WI38 (cell line): ENCODE data around the gene SERBP1.
"Not testable (repeated sequence)": the region's sequence is repeated elsewhere in the genome, so short reads cannot be mapped to it uniquely, and the experiment has no call there.

Experiments used
- H3K4me3 ChIP-seq: 2 replicates; pipeline ENCODE4 v1.5.1; 2011; ENCODE audit warnings: low read depth, mild to moderate bottlenecking, control low read depth, low read length
- CTCF ChIP-seq: IDR thresholded peaks from 2 replicates; pipeline ENCODE4 v1.5.1; 2012; ENCODE audit warnings: low read depth, mild to moderate bottlenecking, control low read depth, low read length

The SERBP1 gene

GRCh38 chr1:67458663-67459062 lies 28.5 kb upstream of the SERBP1 start:
- no peak for TF ChIP-seq CTCF
- no peak overlapping the region for H3K4me3 ChIP-seq

- H3K4me3 ChIP-seq, result no peak overlapping the region
- TF ChIP-seq CTCF, result no peak
Observed at GRCh38 chr1:67457247-67457646, 27.0 kb upstream of the SERBP1 start.

GRCh38 chr1:67451815-67452214 lies 21.6 kb upstream of the SERBP1 start:
- H3K4me3 ChIP-seq, result no peak overlapping the region
- TF ChIP-seq CTCF, result no peak

- H3K4me3 ChIP-seq, result no peak overlapping the region
- no peak for TF ChIP-seq CTCF
Observed at GRCh38 chr1:67451356-67451755, 21.2 kb upstream of the SERBP1 start.

- H3K4me3 ChIP-seq, result no peak overlapping the region
- no peak for TF ChIP-seq CTCF
Observed at GRCh38 chr1:67446893-67447292, 16.7 kb upstream of the SERBP1 start.

- H3K4me3 ChIP-seq, result not testable (repeated sequence)
Observed at GRCh38 chr1:67446014-67446413, 15.8 kb upstream of the SERBP1 start.

- no peak for TF ChIP-seq CTCF
- H3K4me3 ChIP-seq, result no peak overlapping the region
Observed at GRCh38 chr1:67441739-67442281, 11.6 kb upstream of the SERBP1 start.

GRCh38 chr1:67441183-67441582 lies 11.0 kb upstream of the SERBP1 start:
- no peak overlapping the region for H3K4me3 ChIP-seq
- TF ChIP-seq CTCF, result no peak
